ENCODE measurements around the gene TRAPPC1.
"Not testable (repeated sequence)": the region's sequence is repeated elsewhere in the genome, so short reads cannot be mapped to it uniquely, and the experiment has no call there.

The TRAPPC1 gene

GRCh38 chr17:7931709-7932482 is at the start of gene TRAPPC1, which contains the start of gene CNTROB:
TRAPPC1 (minus strand) TSS chr17:7931946; CDS start chr17:7931829, 117 bp downstream.
CNTROB (plus strand) TSS chr17:7932206; CDS start chr17:7933080, 874 bp downstream.
- DNase-seq (ENCODE audit: low read depth) = peak; percentile 98

DNA sequence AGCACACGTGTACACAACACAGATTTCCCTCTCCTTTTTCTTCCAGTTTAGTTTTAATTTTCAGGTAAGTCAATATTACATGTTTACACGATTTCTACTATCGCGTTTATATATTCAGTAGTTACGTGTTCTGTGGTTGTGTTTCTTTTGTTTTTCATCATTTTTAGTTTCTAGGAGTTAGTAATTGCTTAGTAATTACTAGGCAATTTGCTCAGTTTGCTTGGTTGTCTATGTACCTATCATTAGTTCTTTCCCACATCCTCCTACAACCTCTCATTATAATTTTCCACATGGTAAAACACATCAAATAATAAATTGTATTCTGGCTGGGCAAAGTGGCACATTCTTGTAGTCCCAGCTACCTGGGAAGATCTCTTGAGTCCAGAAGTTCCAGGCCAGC is 46.1 kb upstream of the TRAPPC1 start:
- DNase-seq (ENCODE audit: low read depth) = no peak

DNA sequence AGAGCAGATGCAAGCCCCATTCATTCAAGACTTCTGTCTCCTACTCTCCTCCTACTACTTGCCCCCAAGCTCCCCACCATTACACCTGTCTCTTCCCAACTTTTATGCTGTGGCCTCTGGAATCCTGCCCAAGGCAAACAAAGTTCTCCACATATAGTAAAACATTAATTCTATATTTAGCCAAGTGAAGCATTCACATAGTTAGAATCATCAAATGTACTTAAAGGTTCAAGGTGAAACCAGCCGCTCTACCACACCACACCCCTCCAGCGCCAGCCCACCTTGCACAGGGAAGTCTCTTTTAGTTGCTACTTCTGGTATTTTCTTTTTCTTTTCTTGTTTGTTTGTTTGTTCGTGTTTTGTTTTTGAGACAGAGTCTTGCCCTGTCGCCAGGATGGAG is 45.3 kb upstream of the TRAPPC1 start:
- no peak for DNase-seq (ENCODE audit: low read depth)

DNA sequence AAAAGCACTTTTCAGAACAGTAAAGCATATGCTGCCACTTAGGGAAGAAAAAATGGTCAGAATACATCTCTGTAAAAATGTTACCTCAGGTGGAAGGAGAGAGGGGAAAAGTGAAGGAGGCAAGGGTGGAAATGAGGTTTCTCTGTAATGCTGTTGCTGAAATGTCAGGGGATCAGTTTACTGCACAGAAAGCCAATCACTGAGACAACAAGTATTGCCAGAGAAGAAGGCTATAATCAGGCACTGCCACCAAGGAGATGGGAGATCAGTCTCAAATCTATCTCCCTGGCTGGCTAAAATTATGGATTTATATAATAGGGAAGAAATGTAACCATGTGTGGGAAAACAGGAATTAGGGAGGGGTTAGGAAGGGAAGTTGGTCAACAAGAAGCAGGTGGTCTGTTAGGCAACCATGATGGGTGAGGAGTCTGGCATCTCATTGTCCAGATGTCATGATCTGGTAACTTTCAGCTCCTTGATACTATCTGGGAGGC is 42.9 kb upstream of the TRAPPC1 start:
- peak; percentile 37 for DNase-seq (ENCODE audit: low read depth)

GRCh38 chr17:7972131-7972785 is 40.5 kb upstream of the TRAPPC1 start:
- DNase-seq (ENCODE audit: low read depth) = no peak

DNA sequence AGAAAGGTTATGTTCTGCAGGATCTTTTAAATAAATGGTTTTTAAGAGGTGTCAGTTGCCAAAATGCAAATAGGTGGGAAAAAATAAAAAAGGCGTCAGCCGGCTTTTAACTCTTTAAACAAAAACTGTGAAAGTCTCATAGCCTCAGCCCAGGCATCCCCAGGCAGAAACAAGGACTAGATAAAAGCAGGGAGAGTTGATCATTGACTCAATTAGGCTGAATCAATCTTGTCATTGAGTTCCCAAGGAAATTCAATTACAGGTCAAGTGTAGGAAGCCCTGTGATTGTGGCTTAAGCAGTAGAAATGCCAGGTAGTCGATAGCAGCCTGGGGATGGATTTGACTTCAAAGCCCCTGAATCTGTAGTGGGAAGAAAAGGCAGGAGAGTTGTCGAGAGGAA is 39.9 kb upstream of the TRAPPC1 start:
- no peak for DNase-seq (ENCODE audit: low read depth)

DNA sequence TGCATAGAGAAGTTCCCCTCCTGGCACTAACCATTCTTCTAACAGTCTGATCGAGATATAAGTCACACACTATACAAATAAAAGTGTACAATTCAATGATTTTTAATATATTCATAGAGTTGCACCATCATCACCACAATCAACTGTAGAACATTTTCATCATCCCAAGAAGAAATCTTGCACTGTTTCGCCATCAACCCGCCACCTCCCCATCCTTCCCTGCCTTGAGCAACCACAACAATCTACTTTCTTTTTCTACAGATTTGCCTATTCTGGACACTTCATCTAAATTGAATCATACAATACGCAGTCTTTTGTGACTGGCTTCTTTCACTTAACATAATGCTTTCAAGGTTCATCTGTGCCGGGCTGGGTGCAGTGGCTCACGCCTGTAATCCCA is 37.7 kb upstream of the TRAPPC1 start:
- peak; percentile 94 for DNase-seq (ENCODE audit: low read depth)

DNA sequence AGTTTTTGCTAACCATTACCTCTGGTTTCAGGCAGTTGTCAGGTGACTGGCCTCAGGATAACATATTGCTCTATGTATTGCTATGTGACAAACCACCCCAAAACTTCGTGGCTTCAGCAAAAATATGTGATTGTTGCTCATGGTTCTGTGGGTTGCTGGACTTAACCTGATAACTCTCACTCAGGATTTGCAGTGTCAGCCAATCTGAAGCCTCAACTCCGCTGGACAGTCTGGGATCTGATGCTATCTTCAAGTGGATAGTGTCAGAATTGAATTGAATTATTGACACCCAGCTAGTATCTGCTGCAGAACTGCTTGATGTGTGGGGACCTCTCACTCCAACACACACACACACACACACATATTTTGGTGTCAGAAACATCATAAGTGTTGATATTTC is 36.0 kb upstream of the TRAPPC1 start:
- no peak for DNase-seq (ENCODE audit: low read depth)

GRCh38 chr17:7961421-7961820 is 29.7 kb upstream of the TRAPPC1 start:
- peak; percentile 87 for DNase-seq (ENCODE audit: low read depth)

- DNase-seq (ENCODE audit: low read depth) = peak; percentile 99
These were observed 27.9 kb upstream of the TRAPPC1 start for GRCh38 chr17:7959503-7960253.

DNA sequence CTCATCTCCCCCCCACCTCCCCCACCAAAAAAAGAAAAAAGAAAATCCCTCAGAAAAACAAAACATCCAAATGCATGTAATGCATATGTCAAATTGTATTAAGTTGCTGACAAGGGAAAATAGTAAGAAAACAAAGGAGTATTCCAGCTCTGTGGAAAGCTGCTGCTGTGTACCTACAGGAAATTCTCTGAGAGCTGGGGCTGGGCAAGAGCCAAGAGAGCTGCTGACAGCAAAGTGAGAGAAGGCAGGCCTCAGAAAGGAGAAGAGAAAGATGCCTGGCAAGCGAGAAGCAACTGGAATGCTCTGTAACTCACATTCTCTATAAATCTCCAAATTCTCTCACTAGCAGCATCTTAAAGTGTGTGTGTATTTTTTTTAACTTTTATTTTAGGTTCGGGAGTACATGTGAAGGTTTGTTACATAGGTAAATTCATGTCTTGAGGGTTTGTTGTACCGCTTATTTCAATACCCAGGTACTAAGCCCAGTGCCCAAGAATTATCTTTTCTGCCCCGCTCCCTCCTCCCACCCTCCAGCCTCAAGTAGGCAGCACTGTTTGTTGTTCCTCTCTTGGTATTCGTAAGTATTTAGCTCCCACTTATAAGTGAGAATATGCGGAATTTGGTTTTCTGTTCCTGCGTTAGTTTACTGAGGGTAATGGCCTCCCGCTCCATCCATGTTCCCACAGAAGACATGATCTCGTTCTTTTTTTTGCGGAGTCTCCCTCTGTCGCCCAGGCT is 24.7 kb upstream of the TRAPPC1 start:
- peak; percentile 92 for DNase-seq (ENCODE audit: low read depth)

- DNase-seq (ENCODE audit: low read depth) = peak; percentile 92
These were observed 23.9 kb upstream of the TRAPPC1 start for GRCh38 chr17:7955414-7956227.

DNA sequence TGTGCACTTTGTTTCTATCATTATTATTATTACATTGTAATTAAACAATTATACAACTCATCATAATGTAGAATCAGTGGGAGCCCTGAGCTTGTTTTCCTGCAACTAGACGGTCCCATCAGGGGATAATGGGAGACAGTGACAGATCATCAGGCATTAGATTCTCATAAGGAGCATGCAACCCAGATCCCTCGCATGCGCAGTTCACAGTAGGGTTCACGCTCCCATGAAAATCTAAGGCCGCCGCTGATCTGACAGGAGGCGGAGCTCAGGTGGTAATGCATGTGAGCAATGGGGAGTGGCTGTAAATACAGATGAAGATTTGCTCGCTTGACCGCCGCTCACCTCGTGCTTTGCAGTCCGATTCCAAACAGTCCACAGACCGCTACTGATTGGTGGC is 21.5 kb upstream of the TRAPPC1 start:
- DNase-seq (ENCODE audit: low read depth) = not testable (repeated sequence)

GRCh38 chr17:7951143-7951792 is 19.5 kb upstream of the TRAPPC1 start:
- no peak for DNase-seq (ENCODE audit: low read depth)

GRCh38 chr17:7950578-7950977 is 18.8 kb upstream of the TRAPPC1 start:
- no peak for DNase-seq (ENCODE audit: low read depth)

- no peak for DNase-seq (ENCODE audit: low read depth)
These were observed 15.9 kb upstream of the TRAPPC1 start for GRCh38 chr17:7947651-7948050.

GRCh38 chr17:7946441-7946840 is 14.7 kb upstream of the TRAPPC1 start:
- DNase-seq (ENCODE audit: low read depth) = no peak

DNA sequence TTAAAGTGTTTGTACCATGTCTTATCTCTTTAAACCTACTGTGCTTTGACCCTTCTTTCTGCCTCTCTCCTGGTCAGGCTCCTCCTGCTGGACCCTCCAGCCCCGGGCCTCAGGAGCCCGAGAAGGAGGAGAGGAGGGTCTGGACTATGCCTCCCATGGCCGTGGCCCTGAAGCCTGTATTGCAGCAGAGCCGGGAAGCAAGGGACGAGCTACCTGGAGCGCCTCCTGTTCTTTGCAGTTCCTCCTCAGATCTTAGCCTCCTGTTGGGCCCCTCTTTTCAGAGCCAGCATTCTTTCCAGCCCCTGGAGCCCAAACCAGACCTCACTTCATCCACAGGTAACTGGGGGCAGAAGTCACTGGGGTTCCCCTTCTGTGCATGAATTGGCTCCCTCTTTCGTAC is 13.9 kb upstream of the TRAPPC1 start:
- DNase-seq (ENCODE audit: low read depth) = no peak

GRCh38 chr17:7944326-7944725 is 12.6 kb upstream of the TRAPPC1 start:
- no peak for DNase-seq (ENCODE audit: low read depth)

GRCh38 chr17:7943291-7943690 is 11.5 kb upstream of the TRAPPC1 start:
- DNase-seq (ENCODE audit: low read depth) = no peak

DNA sequence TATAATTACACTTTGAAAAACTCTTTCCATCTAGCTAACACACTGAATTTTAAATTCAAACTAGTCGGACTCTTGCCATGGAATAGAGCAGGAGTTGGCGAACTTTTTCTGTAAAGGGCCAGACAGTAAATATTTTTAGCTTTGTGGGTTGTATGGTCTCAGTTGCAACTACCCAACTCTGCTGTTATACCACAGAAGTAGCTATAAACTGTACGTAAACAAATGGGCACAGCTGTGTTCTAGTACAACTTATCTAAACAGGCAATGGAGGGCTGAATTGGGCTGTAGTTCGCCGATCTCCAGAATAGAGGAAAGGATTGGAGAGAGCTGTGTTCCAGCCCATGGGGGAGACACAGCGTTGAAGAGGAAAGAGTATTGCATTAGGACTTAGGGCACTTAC is 9.0 kb upstream of the TRAPPC1 start:
- DNase-seq (ENCODE audit: low read depth) = no peak
